GM20431 (cell line): ENCODE results near the gene MYH16.
"Not testable (repeated sequence)": the region's sequence is repeated elsewhere in the genome, so short reads cannot be mapped to it uniquely, and the experiment has no call there.

Source experiments
- in situ Hi-C: fragments of 300-500 bp; cut with MseI, MboI; formaldehyde crosslinking; loops from one replicate; pipeline ENCODE4 v1.15.0; 2020; ENCODE audit warnings: low sequenced_read_pairs; ENCODE audit not compliant: unreplicated experiment

Gene MYH16

DNA sequence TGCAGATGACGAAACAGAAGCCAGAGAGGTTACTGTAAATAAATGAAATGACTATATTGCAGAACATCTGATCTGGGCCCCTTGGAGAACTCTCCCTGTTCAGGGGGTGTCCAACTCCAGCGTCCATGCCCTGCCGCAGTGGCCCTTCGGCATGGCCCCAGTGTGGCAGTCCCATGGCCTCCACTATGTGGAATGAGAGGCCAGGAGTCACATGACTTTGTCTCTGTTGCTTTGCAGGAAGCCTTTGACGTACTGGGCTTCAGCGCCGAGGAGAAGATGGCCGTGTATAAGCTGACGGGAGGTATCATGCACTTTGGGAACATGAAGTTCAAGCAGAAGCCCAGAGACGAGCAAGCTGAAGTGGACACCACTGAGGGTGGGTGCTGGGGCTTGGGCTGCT lies 15.6 kb upstream of the MYH16 start:
- in situ Hi-C loops: no loop called here

DNA sequence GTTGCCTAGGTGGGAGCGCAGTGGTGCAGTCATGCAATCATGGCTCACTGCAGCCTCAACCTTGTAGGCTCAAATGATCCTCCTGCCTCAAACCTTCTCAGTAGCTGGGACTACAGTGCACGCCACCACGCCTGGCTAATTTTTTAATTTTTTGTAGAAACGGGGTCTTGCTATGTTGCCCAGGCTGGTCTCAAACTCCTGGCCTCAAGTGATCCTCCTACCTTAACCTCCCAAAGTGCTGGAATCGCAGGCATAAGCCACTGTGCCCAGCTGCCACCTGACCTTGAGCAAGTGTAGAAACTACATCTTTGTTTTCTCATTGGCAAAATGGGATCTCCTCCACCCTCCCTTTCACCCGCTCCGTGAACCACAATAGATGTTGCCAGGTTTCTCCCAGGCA lies 15.0 kb upstream of the MYH16 start:
- in situ Hi-C loops: no loop called here

DNA sequence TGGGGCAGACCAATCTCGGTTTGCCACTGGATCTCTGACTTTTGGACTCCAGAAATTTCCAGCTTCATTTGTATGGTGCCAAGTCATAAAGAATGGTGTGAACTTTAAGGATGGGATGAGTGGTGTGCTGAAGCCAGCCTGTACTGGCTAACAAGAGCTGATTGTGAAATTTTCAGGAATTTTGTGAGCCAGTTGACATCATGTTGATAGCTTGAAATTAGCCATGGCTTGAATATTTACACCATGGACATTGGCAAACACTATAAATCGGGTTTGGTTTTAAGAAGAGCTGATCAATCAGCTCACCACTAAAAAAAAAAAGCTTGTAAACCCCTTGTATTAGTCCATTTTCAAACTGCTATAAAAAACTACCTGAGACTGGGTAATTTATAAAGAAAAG lies 14.1 kb upstream of the MYH16 start:
- in situ Hi-C loops: no loop called here

DNA sequence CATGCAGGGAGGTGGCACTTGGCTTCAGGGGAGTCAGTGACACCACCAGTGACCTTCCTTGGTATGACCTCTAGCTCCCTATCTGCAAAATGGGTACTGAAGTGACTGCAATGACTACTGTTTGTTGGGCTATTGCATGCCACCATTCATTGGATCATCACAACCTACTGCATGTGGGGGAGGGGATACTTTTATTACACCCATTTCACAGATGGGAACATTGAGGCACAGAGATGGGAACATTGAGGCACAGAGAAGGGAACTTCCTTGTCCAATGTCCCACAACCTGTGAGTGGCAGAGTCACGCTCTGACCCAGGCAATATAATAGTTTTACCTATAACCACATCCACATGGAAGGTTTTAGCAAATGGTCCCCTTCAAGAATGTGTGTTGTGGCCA lies 12.2 kb upstream of the MYH16 start:
- in situ Hi-C loops: no loop called here

DNA sequence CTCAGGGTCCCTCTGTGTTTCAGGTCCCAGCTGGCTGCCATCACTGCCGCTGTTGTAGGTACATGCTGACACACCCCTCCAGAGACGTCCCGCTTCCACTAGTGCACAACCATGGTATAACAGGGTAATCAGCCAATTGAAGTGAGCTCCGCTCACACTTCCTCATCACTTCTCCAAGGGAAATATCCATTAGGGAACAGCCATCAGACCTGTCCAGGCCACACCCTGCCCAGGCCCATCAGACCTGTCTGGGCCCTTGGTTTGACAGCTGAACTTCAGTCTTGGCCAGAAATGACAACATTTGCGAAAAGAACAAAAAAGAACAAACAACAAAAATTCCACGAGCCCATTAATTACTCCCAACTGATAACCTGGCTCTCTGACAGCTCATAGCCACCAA lies 11.0 kb upstream of the MYH16 start:
- in situ Hi-C loops: no loop called here

DNA sequence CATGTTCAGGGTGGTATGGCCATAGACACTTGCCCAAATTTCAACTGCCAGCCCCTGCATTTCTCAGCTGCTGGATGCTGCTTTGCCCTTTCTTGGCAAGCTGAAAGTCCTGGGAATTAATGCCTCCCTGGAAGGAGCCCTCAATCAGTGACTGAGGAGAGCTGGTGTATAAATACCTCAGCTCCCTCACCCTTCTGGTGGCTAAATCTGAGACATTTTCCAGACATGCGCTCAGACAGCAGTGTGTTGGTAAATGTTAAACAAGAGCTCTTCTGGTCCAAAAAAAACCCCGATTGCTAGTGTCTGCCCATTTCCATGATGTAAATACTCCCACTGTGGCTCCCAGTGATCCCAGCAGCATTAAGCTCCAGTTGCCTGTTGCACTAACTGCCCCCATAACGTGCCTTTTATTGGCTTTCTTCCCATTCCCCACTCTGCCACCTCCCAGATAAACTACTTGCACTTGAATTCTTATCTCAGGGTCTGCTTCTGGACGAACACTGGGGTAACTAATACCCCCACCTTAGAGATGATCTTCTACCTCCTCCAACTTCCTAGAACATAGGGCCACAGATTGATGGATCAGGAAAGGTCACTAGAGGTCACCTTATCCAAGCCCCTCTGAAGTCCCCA lies 6.7 kb upstream of the MYH16 start:
- in situ Hi-C loops: no loop called here

DNA sequence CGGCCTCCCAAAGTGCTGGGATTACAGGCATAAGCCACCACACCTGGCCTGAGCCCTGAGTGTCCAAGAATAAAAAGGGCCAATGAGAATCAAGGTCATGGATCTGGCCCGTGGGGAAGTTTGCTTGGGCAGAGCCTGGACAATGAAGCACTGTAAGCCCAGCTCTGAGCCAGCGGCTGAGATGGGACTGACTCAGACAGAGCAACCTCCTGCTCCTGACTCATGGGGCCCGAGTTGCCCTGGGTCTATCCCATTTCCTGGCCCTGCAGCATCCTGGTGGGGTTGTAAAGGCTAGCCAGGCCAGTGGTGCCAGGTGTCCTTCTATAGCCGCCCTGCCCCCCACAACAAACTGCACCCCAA lies 5.2 kb upstream of the MYH16 start:
- in situ Hi-C loops: no loop called here

DNA sequence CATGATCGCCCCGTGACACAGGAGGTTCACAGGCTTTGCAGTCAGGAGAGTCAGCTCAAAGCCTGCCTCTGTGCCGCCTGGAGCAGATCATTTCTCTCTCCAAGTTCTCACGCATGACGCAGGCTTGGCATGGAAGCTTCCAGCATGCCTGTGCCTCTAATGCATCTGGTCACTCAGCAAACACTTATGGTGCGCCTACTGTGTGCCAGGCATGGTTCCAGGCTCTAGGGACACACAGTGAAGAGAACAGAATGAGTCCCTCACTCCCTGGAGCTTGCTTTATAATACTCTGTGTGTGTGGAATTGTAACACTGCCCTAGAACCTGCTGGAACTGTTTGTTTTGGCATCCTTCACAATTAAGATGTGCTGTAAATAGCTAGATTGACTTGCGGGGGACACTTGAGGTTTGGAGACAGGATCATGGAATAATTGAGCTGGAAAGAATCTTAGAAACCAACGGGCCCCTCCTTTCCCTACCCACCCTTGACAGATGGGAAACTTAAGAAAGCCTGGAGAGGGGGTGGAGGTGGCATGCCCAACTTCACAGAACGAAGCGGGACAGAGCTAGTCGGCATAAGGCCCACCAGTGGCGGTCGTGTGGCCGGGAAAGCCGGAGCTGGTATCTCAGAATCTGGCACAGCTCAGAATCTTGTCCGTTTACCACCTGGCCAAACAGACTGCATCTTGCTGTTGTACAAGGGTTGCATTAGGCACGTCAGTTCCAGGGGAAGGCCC lies 4.6 kb upstream of the MYH16 start:
- in situ Hi-C loops: no loop called here

DNA sequence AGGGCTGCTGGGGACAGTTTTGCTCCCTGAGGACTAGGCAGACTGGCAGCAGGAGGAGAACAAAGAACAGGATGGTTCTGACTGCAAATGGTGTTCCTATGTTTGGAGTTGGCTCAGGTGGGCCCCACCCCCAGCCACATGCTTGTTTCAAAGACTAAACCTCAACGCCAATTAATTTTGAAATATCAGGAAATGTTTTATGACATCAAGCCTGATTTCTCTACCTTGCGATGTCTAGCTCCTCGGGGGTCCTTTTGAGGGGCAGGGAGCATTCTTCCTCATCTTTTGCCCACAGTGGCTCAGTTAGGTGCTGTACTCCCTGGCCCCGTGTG lies 4.1 kb upstream of the MYH16 start:
- in situ Hi-C loops: no loop called here

DNA sequence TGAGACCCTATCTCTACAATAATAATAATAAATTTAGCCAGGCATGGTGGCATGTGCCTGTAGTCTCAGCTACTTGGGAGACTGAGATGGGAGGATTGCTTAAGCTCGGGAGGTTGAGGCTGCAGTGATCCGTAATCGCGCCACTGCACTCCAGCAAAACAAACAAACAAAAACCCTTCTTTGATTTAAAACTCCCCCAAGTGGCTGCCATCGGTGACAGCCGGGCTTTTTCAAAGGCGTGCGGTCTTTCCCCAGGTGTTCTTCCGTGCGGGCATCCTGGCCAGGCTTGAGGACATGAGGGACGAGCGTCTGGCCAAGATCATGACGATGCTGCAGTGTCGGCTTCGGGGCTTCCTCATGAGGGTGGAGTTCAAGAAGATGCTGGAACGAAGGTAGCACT lies 1.9 kb upstream of the MYH16 start:
- in situ Hi-C loops: no loop called here

DNA sequence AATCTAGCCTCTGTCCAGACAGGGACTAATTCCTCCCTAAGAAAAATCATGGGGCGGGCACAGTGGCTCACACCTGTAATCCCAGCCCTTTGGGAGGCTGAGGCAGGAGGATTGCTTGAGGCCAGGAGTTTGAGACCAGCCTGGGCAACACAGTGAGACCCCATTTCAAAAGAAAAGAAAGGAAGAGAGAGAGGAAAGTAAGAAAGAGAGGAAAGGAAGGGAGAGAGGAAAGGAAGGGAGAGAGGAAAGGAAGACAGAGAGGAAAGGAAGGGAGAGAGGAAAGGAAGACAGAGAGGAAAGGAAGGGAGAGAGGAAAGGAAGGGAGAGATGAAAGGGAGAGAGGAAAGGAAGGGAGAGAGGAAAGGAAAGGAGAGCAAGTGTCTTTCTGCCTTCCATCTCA lies 922 bp downstream of the MYH16 start:
- in situ Hi-C loops: not testable (repeated sequence)

DNA sequence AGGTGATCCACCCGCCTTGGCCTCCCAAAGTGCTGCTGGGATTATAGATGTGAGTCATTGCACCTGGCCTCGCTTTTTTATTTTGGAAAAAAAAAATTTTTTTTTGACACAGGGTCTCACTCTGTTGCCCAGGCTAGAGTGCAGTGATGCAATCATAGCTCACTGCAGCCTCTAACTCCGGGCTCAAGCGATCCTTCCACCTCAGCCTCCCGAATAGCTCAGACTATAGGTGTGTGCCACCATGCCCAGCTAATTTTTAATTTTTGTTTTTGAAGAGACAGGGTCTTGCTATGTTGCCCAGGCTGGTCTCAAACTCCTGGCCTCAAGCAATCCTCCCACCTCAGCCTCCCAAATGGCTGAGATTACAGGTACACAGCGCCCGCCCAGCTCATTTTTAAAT lies 2.3 kb downstream of the MYH16 start:
- in situ Hi-C loops: not testable (repeated sequence)

DNA sequence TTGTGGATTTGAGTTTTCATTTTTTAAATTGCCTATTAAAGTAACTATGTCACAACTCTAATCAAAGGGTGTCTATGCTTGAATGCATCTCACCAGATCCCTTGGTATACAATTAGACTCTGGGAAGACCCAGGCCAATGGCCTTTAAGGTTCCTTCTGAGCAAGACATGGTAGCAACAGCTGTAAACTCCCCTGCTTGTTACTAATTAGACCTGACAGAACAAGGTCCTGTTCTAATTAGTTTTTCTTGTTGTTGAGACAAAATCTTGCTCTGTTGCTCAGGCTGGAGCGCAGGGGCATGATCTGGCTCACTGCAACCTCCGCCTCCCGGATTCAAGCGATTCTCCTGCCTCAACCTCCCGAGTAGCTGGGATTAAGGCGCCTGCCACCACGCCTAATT lies 2.9 kb downstream of the MYH16 start:
- in situ Hi-C loops: no loop called here

DNA sequence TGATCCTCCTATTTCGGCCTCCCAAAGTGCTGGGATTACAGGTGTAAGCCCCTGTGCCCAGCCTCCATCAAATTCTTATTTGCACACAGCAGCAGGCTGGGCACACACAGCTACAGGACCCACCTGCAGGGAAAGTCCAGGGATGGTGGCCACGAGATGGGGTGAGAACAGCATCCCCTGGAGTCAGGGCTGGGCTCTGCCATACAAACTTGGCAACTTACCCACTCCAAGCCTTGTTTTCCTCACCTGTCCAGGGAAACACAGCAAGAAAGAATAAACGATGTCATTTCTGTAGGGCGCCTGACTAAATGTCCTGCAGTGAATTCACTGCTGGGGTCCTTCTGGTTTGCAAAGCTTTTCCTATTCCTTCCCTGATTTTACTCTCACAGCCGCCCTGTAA lies 5.5 kb downstream of the MYH16 start:
- in situ Hi-C loops: no loop called here

DNA sequence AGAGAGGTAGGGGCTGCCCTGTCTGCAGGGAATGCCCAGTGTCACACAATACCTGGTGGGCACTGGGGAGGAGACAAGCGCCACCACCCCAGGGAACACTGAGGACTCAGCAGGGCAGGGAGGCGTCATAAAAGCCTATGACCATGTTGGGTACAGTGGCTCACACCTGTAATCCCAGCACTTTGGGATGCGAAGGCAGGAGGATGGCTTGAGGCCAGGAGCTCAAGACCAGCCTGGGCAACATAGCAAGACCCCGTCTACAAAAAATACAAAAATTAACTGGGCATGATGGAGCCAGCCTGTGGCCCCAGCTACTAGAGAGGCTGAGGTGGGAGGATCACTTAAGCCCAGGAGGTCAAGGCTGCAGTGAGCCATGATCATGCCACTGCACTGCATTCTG lies 11.5 kb downstream of the MYH16 start:
- in situ Hi-C loops: not testable (repeated sequence)

DNA sequence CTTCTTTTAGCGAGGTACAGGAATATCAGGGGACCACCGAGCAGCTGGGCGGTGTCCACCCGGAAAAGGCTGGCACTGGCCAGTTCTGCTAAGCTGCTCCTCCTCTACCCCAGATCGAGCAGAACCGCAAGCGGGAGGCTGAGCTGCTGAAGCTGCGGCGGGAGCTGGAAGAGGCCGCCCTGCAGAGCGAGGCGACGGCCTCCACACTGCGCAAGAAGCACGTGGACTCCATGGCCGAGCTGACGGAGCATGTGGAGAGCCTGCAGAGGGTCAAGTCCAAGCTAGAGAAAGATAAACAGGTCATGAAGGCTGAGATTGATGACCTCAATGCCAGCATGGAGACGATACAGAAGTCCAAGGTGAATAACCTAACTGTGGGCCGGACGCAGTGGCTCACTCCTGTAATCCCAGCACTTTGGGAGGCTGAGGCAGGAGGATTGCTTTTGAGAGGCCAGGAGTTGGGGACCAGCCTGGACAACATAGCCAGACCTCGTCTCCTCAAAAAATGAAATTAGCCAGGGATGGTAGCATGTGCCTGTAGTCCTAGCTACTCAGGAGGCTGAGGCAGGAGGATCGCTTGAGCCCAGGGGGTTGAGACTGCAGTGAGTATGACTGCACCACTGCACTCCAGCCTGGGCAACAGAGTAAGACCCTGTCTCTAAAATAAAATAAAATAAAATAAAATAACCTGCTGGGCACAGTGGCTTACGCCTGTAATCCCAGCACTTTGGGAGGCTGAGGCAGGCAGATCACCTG lies 15.3 kb downstream of the MYH16 start:
- in situ Hi-C loops: no loop called here

DNA sequence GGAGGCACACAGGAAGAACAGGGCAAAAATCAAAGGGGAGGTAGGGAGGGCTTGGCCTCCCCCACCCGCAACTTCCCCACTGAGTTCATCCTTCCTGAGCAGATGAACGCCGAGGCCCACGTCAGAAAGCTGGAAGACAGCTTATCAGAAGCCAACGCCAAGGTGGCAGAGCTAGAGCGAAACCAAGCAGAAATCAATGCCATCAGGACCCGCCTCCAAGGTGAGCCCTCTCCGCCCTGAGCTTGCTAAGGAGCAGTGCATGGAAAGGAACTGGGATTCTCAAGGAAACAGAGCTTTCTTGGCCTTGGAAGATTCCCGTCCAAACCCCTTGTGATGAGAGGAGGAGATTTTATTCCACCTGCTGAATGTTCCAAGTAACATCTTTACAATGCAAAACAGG lies 16.5 kb downstream of the MYH16 start:
- in situ Hi-C loops: no loop called here

DNA sequence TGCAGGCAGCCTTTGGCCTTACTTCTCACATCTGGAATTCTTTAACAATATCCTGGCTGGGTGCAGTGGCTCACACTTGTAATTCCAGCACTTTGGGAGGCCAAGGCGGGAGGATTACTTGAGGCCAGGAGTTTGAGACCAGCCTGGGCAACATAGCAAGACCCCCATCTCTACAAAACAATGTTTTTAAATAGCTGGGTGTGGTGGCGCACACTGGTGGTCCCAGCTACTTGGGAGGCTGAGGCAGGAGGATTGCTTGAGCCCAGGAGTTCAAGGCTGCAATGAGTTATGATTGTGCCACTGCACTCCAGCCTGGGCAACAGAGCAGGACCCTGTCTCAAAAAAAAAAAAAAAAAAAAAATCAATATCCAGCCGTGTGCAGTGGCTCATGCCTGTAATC lies 17.5 kb downstream of the MYH16 start:
- in situ Hi-C loops: not testable (repeated sequence)

DNA sequence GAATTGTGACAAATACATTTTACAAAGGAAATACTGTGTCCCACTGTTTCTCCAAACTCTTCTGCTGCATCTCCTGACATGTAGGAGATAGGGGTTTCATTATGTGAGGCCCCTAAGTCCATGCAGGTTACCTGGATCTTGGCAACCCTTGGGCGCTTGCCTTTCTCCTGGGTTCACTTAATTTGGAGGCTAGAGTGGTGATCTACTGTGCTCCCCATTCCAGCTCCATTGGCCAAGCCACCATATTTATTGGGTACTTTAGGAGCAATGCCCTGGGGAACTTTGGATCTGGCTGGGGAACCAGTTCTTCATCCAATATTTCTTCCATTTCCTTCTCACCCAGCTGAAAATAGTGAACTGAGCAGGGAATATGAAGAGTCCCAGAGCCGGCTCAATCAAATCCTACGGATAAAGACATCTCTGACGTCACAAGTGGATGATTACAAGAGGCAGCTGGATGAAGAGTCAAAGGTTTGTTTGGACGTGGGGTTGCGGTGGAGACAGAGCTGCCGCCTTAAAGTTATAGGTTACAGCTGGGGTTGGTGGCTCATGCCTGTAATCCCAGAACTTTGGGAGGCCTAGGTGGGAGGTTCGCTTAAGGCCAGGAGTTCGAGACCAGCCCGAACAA lies 18.5 kb downstream of the MYH16 start:
- in situ Hi-C loops: no loop called here

DNA sequence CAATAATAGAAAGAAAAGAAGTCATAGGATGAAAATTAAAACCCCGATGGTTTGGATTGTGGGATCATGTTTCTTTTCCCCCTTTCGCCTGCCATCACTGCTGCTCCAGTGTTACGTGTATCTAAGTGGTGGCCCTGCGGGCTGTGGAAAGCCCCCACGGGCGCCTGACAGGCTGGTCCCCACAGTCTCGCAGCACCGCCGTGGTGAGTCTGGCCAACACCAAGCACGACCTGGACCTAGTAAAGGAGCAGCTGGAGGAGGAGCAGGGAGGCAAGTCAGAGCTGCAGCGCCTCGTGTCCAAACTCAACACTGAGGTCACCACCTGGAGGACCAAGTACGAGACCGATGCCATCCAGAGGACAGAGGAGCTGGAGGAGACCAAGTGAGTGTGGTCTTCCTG lies 19.5 kb downstream of the MYH16 start:
- in situ Hi-C loops: no loop called here

DNA sequence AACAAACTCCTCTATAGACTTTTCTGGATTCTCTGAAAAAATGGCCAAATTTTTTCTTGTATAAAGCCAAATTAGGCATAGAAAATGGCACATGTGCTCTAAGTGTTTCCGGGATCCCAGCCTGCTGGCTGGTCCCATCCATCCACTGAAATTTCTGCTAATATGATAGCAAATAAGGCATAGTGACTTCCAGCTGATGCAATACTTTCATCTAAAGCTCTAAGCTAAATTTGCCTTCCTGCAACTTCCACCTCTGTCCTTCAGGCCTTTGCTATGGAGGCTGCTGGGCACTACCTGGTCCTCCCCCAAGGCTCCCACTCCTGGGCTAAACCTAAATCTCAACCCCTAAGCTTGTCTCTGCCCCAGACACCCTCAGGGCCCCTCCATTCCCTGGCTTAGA lies 20.5 kb downstream of the MYH16 start:
- in situ Hi-C loops: no loop called here
